Transverse colon (tissue), 3 donors: ENCODE results near the gene PRKCH.

Source experiments
- CTCF ChIP-seq, 5 experiments: fragments of 200-600 bp in 3 of 5; fragments of 450-650 bp in 2 of 5; sonication (generic) in 3 of 5; IDR thresholded peaks; 1 replicate in 2 of 5; 2 replicates in 3 of 5; pipeline ENCODE4 v1.5.1; 2016 to 2017; ENCODE audit warnings: antibody characterized with exemption in 5 of 5, inconsistent platforms in 3 of 5, mild to moderate bottlenecking in 2 of 5, moderate library complexity in 1 of 5
- EP300 ChIP-seq: sonication (generic); formaldehyde crosslinking; IDR thresholded peaks from one replicate; pipeline ENCODE4 v1.6.1; 2017; ENCODE audit warnings: antibody characterized with exemption, low read depth

DNA sequence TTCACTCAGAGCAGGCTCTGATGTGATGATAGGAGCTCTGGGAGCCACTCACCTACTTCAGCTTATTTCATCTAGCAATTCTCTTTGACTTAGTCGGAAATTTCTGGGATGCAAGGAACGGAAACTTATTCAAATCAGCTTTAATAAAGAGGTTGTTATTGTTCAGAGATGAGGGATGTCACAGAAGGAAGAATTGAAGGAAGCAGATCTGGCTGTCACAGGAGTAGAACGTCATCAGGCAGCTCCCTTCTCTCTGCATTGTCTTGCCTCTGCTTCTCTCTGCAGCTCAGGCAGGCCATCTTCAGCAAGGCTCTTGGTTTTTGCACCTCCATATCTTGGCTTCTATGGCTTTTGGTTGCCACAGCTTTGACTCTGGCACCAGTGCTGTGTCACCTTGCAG lies 32.7 kb upstream of the PRKCH start:
- no peak for TF ChIP-seq CTCF (IDR thresholded peaks at IDR 0.05)
- TF ChIP-seq EP300: no peak
